ENCODE measurements around the gene OLFM1.

DNA sequence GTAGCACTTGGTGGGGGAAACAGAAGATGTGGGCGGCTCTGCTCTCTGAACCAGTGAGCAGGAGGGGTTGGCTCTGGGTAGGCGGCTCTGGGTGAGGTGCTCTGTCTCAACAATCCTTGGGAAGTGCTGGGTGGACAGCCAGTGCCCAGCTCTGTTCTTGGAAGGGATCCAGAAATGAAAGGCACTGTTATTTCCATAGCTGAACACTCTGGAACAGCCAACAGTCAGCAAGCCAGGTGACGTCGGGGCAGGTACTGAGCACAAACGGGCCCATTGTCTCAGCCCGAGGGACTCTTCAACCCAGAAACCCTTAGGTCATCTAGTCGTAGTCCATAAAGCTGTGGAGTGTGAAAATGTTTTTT lies 36.3 kb downstream of the OLFM1 start:
- no peak for TF ChIP-seq EZH2phosphoT487 (IDR thresholded peaks at IDR 0.05; ENCODE audit: low read depth)
- TF ChIP-seq, protein P1, sequence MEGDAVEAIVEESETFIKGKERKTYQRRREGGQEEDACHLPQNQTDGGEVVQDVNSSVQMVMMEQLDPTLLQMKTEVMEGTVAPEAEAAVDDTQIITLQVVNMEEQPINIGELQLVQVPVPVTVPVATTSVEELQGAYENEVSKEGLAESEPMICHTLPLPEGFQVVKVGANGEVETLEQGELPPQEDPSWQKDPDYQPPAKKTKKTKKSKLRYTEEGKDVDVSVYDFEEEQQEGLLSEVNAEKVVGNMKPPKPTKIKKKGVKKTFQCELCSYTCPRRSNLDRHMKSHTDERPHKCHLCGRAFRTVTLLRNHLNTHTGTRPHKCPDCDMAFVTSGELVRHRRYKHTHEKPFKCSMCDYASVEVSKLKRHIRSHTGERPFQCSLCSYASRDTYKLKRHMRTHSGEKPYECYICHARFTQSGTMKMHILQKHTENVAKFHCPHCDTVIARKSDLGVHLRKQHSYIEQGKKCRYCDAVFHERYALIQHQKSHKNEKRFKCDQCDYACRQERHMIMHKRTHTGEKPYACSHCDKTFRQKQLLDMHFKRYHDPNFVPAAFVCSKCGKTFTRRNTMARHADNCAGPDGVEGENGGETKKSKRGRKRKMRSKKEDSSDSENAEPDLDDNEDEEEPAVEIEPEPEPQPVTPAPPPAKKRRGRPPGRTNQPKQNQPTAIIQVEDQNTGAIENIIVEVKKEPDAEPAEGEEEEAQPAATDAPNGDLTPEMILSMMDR (IDR thresholded peaks at IDR 0.05; ENCODE audit: low read depth, low read length) = no peak
